NCI-H526 treated with DMSO at 0.1 percent for 48 hours (cell line): ENCODE data around the gene ADTRP.

Experiments
- DNase-seq: peaks from one replicate; lab custom pipeline; 2025; lab: John Stamatoyannopoulos, UW

The ADTRP gene

GRCh38 chr6:11755725-11756124 lies 22.9 kb downstream of the ADTRP start:
- DNase-seq, result no peak

GRCh38 chr6:11754625-11755271 lies 23.9 kb downstream of the ADTRP start:
- DNase-seq, result no peak

- no peak for DNase-seq
These were observed 24.8 kb downstream of the ADTRP start for GRCh38 chr6:11753798-11754197.

GRCh38 chr6:11752360-11752759 lies 26.2 kb downstream of the ADTRP start:
- DNase-seq, result no peak

GRCh38 chr6:11750682-11751081 lies 27.9 kb downstream of the ADTRP start:
- no peak for DNase-seq

GRCh38 chr6:11748591-11749210 lies 29.9 kb downstream of the ADTRP start:
- DNase-seq, result no peak

- no peak for DNase-seq
These were observed 31.6 kb downstream of the ADTRP start for GRCh38 chr6:11747021-11747420.

GRCh38 chr6:11744753-11745152 lies 33.9 kb downstream of the ADTRP start:
- no peak for DNase-seq

GRCh38 chr6:11744101-11744500 lies 34.5 kb downstream of the ADTRP start:
- DNase-seq, result no peak

- DNase-seq, result no peak
These were observed 37.7 kb downstream of the ADTRP start for GRCh38 chr6:11740875-11741274.

GRCh38 chr6:11738661-11739375 lies 39.8 kb downstream of the ADTRP start:
- DNase-seq, result no peak

- DNase-seq, result no peak
These were observed 40.4 kb downstream of the ADTRP start for GRCh38 chr6:11738234-11738633.

GRCh38 chr6:11736601-11737000 lies 42.0 kb downstream of the ADTRP start:
- no peak for DNase-seq

- peak; percentile 57 for DNase-seq
These were observed 43.6 kb downstream of the ADTRP start for GRCh38 chr6:11734861-11735613.

GRCh38 chr6:11732036-11732631 lies 46.5 kb downstream of the ADTRP start:
- DNase-seq, result no peak

GRCh38 chr6:11731423-11731822 lies 47.2 kb downstream of the ADTRP start:
- DNase-seq, result no peak

- no peak for DNase-seq
These were observed 48.0 kb downstream of the ADTRP start for GRCh38 chr6:11730641-11731040.

GRCh38 chr6:11729076-11729475 lies 49.5 kb downstream of the ADTRP start:
- DNase-seq, result no peak

GRCh38 chr6:11727998-11728961 lies 50.3 kb downstream of the ADTRP start:
- DNase-seq, result no peak

GRCh38 chr6:11727346-11727997 lies 51.1 kb downstream of the ADTRP start:
- no peak for DNase-seq
